GM21786 (cell line): ENCODE results near the gene SOX6.

Experiments
- ATAC-seq: cut with Tn5 transposase; IDR thresholded peaks from one replicate; pipeline ENCODE4 v1.9.1; 2021; ENCODE audit not compliant: unreplicated experiment

The SOX6 gene

GRCh38 chr11:15970506-15971214, 385.7 kb downstream of the SOX6 start:
- no peak for ATAC-seq

- ATAC-seq, result peak; percentile 52
Observed at GRCh38 chr11:15969701-15970329, 386.5 kb downstream of the SOX6 start.

- ATAC-seq, result peak; percentile 71
Observed at GRCh38 chr11:15969281-15969680, 387.1 kb downstream of the SOX6 start.

GRCh38 chr11:15968461-15969130, 387.8 kb downstream of the SOX6 start:
- no peak for ATAC-seq

GRCh38 chr11:15967966-15968365, 388.4 kb downstream of the SOX6 start:
- no peak for ATAC-seq

GRCh38 chr11:15967166-15967565, 389.2 kb downstream of the SOX6 start:
- no peak for ATAC-seq

GRCh38 chr11:15965562-15966250, 390.6 kb downstream of the SOX6 start:
- ATAC-seq, result no peak

GRCh38 chr11:15963266-15963665, 393.1 kb downstream of the SOX6 start:
- no peak for ATAC-seq

- no peak for ATAC-seq
Observed at GRCh38 chr11:15958910-15959309, 397.4 kb downstream of the SOX6 start.

GRCh38 chr11:15957234-15957633, 399.1 kb downstream of the SOX6 start:
- no peak for ATAC-seq

GRCh38 chr11:15956302-15956701, 400.0 kb downstream of the SOX6 start:
- no peak for ATAC-seq

GRCh38 chr11:15955595-15955994, 400.8 kb downstream of the SOX6 start:
- no peak for ATAC-seq

GRCh38 chr11:15947681-15948648, 408.4 kb downstream of the SOX6 start:
- ATAC-seq, result no peak

GRCh38 chr11:15945726-15946125, 410.6 kb downstream of the SOX6 start:
- no peak for ATAC-seq

GRCh38 chr11:15944460-15944859, 411.9 kb downstream of the SOX6 start:
- ATAC-seq, result no peak

GRCh38 chr11:15943418-15944197, 412.7 kb downstream of the SOX6 start:
- no peak for ATAC-seq

GRCh38 chr11:15942936-15943335, 413.4 kb downstream of the SOX6 start:
- ATAC-seq, result no peak

GRCh38 chr11:15942126-15942525, 414.2 kb downstream of the SOX6 start:
- no peak for ATAC-seq

GRCh38 chr11:15941206-15941770, 415.1 kb downstream of the SOX6 start:
- peak; percentile 43 for ATAC-seq
